Upper lobe of right lung (tissue), 1 donor: ENCODE data around the gene CLEC4A. TPM values are rescaled to one million over a fixed set of nuclear protein-coding genes. Genes with fewer than 3 reads are reported as not detected.
A peak's percentile ranks its signal among the peaks of the same experiment; 100 is the strongest.

Experiments
- ATAC-seq: fragments of 200-7000 bp; cut with Tn5 transposase; one replicate; pipeline ENCODE4 v1.9.1; 2020; ENCODE audit warnings: mild to moderate bottlenecking, moderate library complexity
- DNase-seq: peaks from one replicate; pipeline ENCODE4 v3.0.0-alpha.2; 2020
- H3K27ac ChIP-seq: fragments of 200-600 bp; one replicate; pipeline ENCODE4 v1.8.0; 2022
- H3K27me3 ChIP-seq: fragments of 200-600 bp; one replicate; pipeline ENCODE4 v1.8.0; 2022; ENCODE audit warnings: mild to moderate bottlenecking
- H3K36me3 ChIP-seq: fragments of 200-600 bp; one replicate; pipeline ENCODE4 v1.8.0; 2022
- H3K4me1 ChIP-seq: fragments of 200-600 bp; one replicate; pipeline ENCODE4 v1.8.0; 2022
- H3K4me3 ChIP-seq: fragments of 200-600 bp; one replicate; pipeline ENCODE4 v1.8.0; 2022; ENCODE audit warnings: mild to moderate bottlenecking
- H3K9me3 ChIP-seq: fragments of 200-600 bp; one replicate; pipeline ENCODE4 v1.8.0; 2022
- intact Hi-C: fragments of 100-400 bp; cut with DNase I; formaldehyde crosslinking; loops from one replicate; pipeline ENCODE4 v1.11.0; 2022
- long read RNA-seq: library from polyadenylated mRNA; unstranded; transcript quantifications from one replicate; pipeline ENCODE4 v2.0.0, GENCODE V29; 2021
- total RNA-seq: library from RNA; stranded (reverse); fragmentation: NEBNext Ultra II Directional; extraction: Animal tissue kit (Norgen Biotek cat#: 25700); gene quantifications from one replicate; pipeline ENCODE4 v1.2.1, GENCODE V29; 2021
- TF ChIP-seq, protein P1 (sequence below): fragments of 200-600 bp; IDR thresholded peaks from one replicate; pipeline ENCODE4 v1.8.0; 2022; ENCODE audit warnings: antibody characterized with exemption
- donor health status: DM: no; HTN: yes; CAD: no; lungs with severe emphysema.

CLEC4A gene
- 8.3 TPM for total RNA-seq
- long read RNA-seq, transcript CLEC4A-201 (6 exons, 1,281 nt), result major isoform, 7 of 7 reads
- long read RNA-seq, partial matches to known transcripts, result 0 of 7 reads
- long read RNA-seq, other reads (novel, unspliced or antisense), result 0 of 7 reads

GRCh38 chr12:8123124-8123912 is at the start of gene CLEC4A:
TSS of gene CLEC4A (plus strand) at chr12:8123617. CDS start at chr12:8123879, 262 bp downstream.
- DNase-seq (no peak), ATAC-seq (peak; percentile 46)
- no peaks in the 10 kb centered on the region for H3K27me3 ChIP-seq
- H3K4me1 ChIP-seq, result no peaks in the 10 kb centered on the region
- H3K36me3 ChIP-seq, result no peaks in the 10 kb centered on the region
- peak within 1 kb of the TSS; percentile 53 for H3K27ac ChIP-seq
- peak within 1 kb of the TSS; percentile 9 for H3K4me3 ChIP-seq
- TF ChIP-seq, protein P1, sequence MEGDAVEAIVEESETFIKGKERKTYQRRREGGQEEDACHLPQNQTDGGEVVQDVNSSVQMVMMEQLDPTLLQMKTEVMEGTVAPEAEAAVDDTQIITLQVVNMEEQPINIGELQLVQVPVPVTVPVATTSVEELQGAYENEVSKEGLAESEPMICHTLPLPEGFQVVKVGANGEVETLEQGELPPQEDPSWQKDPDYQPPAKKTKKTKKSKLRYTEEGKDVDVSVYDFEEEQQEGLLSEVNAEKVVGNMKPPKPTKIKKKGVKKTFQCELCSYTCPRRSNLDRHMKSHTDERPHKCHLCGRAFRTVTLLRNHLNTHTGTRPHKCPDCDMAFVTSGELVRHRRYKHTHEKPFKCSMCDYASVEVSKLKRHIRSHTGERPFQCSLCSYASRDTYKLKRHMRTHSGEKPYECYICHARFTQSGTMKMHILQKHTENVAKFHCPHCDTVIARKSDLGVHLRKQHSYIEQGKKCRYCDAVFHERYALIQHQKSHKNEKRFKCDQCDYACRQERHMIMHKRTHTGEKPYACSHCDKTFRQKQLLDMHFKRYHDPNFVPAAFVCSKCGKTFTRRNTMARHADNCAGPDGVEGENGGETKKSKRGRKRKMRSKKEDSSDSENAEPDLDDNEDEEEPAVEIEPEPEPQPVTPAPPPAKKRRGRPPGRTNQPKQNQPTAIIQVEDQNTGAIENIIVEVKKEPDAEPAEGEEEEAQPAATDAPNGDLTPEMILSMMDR, result no peak
- no peaks in the 10 kb centered on the region for H3K9me3 ChIP-seq
- intact Hi-C loops, result no loop called here

- H3K27ac ChIP-seq, result no peak overlapping the region
- no peaks in the 10 kb centered on the region for H3K9me3 ChIP-seq
- H3K4me1 ChIP-seq, result no peaks in the 10 kb centered on the region
- H3K36me3 ChIP-seq, result no peaks in the 10 kb centered on the region
- no peak for ATAC-seq
- H3K27me3 ChIP-seq, result no peaks in the 10 kb centered on the region
- intact Hi-C loops, result no loop called here
- no peak for DNase-seq
- no peak overlapping the region for H3K4me3 ChIP-seq
- TF ChIP-seq, protein P1, result no peak
Observed at GRCh38 chr12:8075935-8076334, 47.5 kb upstream of the CLEC4A start.

- no peaks in the 10 kb centered on the region for H3K36me3 ChIP-seq
- ATAC-seq (peak; percentile 41), DNase-seq (no peak)
- TF ChIP-seq, protein P1, result no peak
- H3K4me1 ChIP-seq, result no peaks in the 10 kb centered on the region
- H3K27me3 ChIP-seq, result no peaks in the 10 kb centered on the region
- no peak overlapping the region for H3K27ac ChIP-seq
- H3K4me3 ChIP-seq, result no peak overlapping the region
- H3K9me3 ChIP-seq, result no peaks in the 10 kb centered on the region
- intact Hi-C loops, result no loop called here
Observed at GRCh38 chr12:8076366-8076765, 47.1 kb upstream of the CLEC4A start.

- intact Hi-C loops, result no loop called here
- DNase-seq (no peak), ATAC-seq (no peak)
- H3K36me3 ChIP-seq, result no peaks in the 10 kb centered on the region
- H3K9me3 ChIP-seq, result no peaks in the 10 kb centered on the region
- H3K4me3 ChIP-seq, result no peak overlapping the region
- no peaks in the 10 kb centered on the region for H3K27me3 ChIP-seq
- no peak overlapping the region for H3K27ac ChIP-seq
- TF ChIP-seq, protein P1, result no peak
- H3K4me1 ChIP-seq, result no peaks in the 10 kb centered on the region
Observed at GRCh38 chr12:8077207-8077606, 46.2 kb upstream of the CLEC4A start.

GRCh38 chr12:8078398-8078797 is 45.0 kb upstream of the CLEC4A start:
- intact Hi-C loops, result no loop called here
- TF ChIP-seq, protein P1, result peak; percentile 39
- no peak overlapping the region for H3K27ac ChIP-seq
- H3K27me3 ChIP-seq, result no peaks in the 10 kb centered on the region
- no peaks in the 10 kb centered on the region for H3K36me3 ChIP-seq
- H3K4me1 ChIP-seq, result peaks cover 6% of the 10 kb centered on the region
- no peak for DNase-seq
- peak; percentile 23 for ATAC-seq
- H3K4me3 ChIP-seq, result no peak overlapping the region
- no peaks in the 10 kb centered on the region for H3K9me3 ChIP-seq
